ENCODE measurements around the gene SNED1.

Gene SNED1

DNA sequence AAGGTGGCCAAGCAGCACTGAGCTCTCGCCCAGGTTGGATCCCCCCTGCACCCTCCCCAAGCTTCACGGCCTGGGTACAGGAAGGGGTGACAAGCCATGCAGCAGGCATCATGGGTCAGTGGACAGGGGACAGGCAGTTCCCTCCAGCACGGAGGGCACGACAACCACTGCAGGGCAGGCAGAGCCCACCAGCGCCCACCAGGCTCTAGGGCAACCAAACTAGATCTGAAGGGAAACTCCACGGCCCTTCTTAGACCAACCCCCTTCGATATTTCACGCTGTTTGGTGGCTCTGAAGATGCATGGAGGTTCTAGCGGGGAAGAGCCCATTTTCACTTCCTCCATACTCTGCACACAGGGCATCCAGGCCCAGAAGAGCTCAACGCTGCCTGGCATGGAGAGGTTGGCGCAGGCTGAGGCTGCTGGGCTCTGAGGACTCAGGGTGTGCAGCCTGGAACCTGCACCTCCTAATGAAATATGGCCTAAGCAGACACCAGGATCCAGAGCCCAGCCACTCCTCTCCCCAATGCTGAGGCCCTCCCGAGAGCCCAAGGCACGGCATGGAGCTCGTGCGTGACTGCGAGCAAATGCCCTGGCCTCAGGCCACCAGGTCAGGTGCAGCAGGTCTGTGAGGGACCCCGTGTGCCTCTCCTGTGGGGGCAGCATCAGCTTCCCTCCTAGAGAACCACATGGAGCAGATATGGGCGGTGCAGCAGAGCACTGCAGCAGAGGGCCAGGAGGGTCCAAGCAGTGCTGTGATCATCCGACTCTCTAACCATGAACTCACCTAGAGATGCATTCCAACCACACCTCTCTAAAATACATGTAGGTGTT lies 112.4 kb downstream of the SNED1 start:
- DNase-seq: no peak

DNA sequence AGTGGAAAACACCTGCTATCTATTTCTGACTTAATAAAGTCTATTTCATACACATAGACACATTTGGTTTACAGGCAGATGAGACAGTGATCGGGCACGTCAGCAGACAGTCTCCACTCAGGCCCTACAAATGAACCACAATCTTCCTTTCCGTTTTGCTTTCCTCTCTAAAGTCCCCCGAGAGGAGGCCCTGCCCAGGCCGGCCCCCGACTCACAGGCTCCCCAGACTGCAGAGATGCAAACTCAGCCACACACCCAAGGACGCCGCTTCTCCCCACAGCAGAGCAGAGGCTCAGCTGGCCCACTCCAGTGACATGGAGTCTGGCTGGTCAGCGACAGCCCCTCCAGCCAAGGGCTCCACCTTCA lies 113.0 kb downstream of the SNED1 start:
- DNase-seq: no peak

DNA sequence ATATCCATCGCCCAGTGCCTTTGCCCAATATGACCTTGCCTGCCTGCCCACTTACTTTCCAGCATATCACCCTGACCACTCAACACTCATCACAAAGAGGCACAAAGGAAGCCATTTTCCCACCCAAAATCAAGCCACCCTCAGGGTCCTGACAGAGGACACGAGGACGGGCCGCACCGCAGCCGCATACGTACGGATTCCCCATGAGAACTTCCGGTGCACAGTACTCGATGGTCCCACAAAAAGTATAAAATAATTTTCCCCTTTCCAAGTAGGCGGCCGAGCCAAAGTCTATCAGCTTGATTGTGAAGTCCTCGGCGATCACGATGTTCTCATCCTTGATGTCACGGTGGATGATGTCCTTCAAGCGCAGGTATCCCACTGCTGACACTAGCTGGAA lies 113.6 kb downstream of the SNED1 start:
- DNase-seq: no peak

DNA sequence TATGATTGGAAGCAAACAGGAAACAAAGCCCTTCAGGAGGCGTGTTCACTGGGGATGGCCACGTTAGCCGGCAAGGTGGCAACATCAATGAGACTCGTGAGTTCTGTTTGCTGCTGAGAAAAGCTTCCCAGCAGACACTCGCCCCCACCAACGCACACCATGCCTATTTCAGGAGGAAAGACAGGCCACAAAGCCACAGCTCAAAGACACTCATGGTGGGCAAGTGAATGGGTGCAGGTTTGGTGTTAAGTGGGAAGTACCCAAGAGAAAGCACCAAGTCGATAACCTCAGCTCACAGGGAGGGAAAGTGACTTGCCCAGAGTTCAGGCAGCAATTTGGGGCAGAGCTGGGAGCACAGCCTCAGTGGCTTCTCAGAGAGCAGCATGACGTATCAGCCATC lies 114.2 kb downstream of the SNED1 start:
- no peak for DNase-seq

DNA sequence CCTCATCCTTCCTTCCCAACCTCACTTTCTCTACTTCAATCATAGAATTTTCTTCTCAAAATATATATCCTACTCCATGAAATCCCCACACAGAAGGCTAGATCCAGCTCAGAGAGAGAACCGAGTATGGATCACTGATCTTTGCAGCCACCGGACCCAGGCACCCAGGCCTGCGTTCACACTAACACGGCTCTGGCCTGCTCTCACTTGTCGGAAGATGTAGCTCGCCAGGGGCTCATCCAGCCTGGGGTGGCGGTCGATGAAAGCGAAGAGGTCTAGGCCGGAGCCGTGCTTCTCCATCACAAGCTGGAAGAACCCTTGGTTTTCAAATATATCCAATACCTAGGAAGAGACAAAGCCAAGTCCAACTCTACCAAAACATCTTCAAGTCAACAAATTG lies 116.4 kb downstream of the SNED1 start:
- DNase-seq: peak; percentile 2

DNA sequence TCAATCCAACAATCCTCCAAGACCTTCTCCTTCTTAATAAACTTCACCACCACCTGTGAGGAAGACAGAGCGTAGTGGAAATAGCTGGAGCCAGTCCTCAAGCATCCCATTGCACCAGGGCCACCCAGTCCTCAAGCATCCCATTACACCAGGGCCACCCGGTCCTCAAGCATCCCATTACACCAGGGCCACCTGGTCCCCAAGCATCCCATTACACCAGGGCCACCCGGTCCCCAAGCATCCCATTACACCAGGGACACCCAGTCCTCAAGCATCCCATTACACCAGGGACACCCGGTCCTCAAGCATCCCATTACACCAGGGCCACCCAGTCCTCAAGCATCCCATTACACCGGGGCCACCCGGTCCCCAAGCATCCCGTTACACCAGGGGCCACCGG lies 116.9 kb downstream of the SNED1 start:
- no peak for DNase-seq

DNA sequence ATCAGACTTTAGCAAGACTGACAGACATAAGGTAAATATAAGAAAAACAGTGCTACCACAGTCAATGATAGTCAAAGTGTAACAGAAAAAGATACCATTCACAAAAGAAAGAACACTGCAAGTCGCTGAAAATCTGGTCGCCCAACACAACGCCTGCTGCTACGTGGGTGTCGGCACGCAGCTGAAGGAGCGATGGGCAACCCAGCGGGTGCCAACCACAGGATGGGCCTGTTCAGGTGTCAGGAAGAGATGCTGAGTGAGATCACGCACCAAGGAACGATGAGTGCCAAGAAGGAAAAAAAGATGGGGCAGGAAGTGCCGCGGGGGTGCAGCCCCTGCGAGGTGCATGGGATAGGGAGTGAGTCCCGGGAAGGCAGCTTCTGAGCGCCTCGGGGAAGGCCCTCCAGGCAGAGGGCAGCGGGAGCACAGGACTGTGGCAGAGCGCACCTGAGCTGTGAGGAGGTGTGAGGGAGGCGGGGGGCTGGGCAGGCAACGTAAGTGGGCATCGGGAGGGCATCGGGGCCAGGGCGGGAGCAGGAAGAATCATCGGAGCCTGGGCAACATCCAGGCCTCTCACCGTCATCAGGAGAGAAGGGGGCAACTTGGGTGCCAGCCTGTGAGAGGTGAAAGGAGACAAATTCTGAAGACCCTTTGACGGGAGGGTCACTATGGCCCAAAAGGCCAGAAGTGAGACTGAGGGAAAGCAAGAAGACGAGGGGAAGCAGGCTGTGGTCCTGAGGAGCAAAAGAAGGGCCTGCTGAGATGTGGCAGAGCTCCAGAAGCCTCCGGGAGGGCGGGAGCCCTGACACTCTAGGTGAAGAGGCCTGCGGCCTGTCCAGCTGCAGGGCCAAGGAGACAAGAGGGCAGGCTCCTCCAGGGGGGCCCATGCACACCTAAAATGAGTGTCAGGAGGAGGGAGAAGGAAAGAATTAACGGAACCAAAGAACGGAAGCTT lies 118.5 kb downstream of the SNED1 start:
- DNase-seq: no peak

DNA sequence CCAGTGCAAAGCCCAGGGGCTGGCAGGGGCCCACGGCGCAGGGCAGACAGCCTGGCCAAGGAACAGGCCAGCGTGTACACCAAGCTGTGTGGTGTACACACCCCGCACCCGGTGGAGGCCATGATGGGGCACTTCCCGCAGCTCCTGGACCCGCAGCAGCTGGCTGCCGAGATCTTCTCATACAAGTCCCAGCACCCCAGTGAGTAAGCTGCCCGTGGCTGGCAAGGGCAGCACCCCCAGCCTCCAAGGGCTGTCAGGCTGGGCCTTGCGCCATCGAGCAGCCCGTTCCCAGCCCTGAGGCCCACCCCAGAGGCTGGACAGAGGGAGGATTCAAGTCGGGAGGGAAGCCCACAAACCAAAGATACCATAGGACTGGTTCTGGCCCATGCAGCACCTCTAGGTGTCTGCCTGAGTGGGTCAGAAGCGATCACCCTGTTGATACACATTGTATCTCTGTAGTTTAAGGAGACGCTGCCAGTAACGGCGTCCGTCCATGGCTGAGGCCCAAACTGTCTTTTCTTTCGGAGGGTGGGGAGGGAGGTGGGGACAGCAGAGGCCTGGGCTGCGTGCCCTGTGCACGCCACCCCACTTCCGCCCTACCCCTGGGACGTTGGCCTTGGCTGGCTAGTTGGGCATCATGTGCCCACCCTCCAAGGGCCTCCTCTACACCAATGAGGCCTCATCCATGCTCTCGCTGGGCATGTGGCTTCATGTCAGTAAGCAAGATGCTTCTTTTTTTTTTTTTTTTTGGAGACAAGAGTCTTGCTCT lies 120.5 kb downstream of the SNED1 start:
- DNase-seq: peak; percentile 4

DNA sequence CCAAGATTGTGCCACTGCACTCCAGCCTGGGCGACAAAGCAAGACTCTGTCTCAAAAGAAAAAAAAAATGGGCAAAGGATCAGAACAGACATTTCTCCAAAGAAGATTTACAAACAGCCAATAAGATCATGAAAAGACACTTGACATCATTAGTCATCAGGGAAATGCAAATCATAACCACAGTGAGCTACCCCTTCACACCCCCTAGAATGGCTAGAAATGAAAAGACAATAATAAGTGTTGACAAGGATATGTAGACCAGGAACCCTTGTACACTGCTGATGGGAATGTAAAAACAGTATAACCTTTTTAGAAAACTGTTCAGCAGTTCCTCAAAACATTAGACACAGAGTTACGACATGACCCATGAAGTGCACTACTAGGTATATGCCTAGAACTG lies 122.0 kb downstream of the SNED1 start:
- DNase-seq: no peak

DNA sequence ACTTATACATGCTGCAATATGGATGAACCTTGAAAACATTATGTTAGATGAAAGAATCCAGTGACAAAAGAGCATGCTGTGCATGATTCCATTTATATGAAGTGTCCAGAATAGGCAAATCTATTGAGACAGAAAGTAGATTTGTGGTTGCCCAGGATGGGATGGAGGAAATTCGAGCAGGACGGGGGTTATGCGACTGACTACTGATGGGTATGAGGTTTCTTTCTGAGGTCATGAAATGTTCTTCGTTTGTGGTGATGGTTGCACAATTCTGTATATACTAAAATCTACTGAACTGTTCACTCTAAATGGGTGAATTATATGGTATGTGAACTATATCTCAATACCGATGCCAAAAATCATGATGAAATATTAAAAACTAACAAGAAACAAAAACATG lies 122.6 kb downstream of the SNED1 start:
- DNase-seq: no peak

DNA sequence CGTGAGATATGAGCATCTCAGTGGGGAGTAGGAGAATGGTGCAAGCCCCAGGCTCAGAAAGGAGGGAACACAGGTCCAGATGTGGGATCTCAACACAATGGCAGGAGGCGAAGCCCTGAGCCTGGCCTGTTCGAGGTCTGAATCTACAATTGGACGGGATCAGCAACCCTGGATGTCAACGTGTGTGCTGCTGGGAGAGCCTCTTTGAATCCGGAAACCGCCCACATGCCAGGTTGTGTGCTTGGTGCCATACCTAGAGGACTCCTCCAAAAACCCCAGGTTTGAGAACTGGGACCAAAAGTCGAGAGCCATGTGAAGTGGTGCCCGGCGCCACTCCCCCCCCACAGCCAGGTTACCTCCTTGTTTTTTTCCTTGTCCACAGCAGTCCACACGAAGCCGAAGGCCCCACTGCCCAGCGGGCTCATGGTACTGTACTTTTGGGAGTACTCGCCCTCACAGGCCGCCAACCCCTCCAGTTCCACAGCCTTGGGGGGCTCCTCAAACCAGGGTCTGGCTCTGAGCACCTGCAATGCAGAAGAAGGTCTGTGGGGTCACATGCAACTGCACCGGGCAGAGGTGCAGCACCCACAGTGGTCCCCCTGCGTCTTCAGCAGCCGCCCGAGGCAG lies 124.1 kb downstream of the SNED1 start:
- peak; percentile 8 for DNase-seq

DNA sequence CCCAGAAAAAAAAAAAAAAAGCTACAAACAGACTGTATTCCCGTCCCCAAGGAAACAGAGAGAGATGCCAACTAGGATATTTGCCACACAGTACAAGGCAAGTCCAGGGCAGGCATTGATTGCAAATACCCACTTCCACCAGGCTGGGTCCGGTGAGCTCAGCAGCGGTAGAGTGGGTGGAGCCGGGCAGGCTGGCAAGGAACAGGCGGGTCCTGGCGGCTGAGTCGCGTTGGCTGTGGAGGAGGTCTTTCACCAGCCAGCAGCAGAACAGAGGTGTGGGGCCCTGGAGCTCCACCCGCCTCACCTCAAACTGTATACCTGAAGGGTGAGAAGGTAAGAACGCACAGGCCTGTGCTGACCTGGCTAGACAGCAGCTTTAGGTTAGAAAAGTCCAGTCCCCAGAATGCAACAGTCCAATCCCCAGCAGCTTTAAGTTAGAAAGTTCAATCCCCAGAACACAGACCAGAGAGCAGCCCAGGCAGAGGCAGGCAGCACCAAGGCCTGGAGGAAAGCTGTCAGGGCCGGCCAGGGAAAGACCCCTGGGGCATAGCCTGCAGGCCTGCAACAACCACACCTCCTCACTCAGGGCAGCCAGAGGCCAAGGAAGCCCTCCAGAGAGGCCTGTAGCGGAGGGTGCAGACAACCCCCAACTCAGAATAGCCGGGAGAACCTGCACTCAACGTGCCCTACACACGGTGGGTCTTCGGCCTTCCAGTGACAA lies 125.6 kb downstream of the SNED1 start:
- DNase-seq: no peak

DNA sequence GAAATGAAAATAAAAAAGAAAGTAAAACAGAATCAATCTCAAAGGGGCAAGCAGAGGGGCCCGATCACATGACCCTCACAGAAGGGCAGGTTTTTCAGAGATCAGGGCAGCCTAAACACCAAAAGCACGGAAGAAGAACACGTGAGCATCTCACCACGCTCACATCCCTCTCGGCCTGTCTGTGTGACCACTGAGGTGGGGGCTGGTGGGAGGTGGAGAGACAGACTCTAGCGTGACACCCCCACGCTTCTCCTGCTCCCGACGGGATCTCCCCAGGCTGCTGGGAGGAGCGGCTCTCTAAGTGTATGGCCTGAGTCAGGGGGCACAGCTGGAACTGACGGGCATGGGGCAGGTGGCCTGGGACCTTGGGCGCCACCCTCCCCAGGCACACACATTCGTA lies 127.2 kb downstream of the SNED1 start:
- no peak for DNase-seq

DNA sequence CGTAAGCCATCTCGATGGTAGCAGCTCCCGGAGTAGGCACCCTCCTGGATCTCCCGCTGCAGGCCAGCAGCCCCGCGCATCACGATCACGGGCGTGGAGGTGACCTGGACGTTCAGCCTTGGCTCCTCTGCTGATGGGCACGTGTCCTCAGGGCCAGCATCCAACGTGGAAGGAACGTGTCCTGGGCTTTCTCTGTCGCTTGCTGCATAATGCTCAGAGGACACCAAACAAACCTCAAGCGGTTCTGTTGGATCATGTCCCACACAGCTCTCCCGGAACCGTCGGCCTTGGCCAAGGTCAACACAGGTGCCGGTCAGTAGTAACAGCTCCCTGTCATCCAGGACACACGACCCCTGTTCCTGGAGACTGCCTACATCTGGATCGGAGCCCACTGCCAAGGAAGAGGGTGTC lies 127.8 kb downstream of the SNED1 start:
- no peak for DNase-seq

DNA sequence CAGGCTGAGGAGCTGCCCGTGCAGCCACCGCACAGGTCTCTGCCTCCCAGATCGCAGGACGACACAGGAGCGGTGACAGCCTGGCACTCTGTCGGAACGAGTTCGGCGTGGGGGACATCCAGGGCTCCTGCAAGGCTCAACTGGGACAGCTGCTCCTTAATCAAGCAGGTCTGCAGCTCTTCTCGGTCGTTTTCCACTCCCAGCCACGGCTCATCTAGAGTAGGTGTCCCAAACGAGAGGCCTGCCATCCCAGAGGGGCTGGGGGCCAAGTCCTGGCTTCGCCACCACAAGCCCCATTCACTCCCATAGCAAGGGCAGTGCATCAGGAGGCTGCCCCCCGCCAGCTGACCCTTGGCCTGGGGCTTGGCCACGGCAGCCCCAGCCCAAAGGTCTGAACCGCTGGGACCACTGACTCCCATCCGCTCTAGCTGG lies 128.4 kb downstream of the SNED1 start:
- no peak for DNase-seq

DNA sequence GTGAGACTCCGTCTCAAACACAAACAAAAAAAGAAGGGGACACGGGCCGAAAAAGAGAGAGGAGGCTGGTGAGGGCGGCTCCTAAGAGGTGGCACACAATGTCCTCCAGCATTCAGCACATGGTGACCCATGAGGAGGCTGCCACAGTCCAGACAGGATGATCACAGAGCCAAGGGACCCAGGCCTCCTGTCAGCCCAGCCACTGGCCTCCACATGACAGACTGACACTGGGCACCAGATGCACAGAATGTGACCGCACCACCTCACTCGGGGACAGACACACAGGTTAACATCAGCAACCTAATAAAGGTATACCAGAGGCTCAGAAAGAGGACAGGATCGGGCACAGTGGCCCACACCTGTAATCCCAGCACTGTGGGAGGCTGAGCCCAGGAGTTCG lies 129.8 kb downstream of the SNED1 start:
- DNase-seq: no peak

DNA sequence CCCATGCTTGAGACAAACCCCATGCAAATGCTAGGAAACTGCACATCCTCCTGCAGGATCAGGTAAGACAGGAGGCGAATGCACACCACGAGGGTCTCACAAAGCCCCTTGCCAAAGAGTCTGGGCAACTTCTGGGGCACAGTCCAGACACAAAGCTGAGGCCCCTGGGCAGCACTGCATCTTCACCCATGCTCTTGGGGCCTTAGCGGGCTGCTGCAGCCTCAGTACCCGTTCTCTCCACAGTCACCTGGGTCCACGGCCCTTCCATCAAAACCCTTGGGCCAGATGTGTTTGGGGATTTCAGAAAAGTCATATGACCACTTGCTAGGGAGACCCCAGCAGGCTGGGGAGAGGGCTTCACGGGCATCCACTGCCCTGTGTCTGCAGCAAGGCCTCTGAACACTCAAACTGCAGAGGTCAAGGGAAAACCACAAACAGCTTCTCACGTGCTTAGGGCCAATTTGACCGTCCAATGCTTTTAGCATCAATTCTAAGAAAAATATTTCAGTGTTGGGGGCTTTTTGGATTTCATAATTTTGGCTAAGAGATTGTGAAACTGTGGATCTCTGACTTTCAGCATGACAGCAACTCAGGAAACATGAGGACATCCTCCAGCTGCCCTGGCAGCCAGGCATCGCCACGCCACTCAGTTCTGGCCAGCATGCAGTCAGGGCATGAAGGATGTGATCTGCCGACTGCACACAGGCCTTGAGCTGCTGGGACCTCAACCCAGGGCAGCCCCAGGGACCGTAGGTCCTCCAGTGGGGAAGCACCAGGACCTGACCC lies 130.9 kb downstream of the SNED1 start:
- DNase-seq: no peak

DNA sequence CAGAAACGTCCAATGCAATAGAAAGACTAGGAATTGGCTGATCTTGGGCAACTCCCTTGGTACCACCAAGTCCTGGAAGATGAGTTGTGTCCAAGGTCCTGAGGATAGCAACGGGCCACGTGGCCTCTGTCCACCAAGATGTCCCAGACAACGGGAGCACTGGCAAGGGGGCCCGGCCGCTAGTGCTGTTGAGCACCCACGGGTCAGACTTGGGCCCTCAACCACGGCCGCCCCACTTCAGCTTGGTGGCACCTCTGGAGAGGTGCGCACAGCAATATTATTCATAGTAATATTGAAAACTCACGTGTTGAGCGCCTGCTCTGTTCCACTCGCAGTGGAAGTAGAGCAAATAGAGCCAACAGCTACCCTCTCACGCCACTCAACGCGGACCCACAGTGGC lies 131.9 kb downstream of the SNED1 start:
- no peak for DNase-seq

DNA sequence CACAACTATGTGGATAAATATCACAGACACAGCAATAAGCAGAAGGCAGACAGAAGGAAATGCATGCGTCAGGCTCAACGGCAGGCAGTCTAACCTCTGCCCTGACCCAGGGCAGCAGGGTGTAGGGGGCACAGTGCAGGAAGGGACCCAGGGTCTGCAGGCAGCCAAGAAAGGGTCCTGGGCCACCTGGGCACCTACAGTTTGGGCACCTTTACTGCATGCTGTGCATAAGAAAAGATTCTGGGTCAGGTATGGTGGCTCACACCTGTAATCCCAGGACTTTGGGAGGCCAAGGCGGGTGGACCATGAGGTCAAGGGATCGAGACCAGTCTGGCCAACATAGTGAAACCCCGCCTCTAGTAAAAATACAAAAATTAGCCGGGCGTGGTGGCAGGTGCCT lies 133.1 kb downstream of the SNED1 start:
- no peak for DNase-seq

DNA sequence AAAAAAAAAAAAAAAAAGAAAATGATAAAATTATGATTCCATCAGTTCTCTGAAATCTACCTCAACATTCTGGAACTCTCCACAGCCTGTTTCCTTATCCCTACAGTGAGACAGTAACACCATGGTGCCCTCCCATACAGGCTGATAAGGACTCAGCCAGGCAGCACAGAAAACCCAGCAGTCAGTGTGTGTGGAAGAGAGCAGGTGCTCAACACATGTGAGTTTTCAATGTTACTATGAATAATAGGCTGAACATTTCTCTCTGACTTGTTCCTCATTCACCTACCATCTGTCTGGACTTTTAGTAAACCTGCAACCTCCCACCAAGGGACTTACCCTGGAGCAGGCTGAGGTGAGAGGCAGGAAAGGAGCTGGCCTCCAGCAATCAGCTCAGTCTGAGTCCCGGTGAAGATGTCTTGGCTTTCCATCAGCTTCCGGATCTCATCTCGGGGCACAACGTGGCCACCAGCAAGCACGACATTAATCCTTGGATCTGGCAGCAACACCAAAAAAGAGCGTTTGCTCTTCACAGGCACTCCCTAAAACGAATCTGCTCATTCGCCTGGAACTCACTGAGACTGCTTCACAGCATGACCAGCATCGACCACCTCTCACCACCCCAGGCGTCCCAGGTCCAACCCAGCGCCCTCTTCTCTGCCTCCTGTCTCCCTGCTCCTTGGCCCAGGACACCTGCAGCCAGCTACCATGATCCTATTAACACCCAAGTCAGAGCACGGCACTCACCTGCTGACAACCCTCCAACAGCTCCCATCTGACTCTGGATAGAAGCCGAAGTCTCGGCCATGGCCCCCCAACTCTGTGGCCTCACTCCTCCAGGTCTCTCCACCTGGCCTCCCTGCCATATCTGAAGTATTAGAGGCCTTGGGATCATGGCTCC lies 134.4 kb downstream of the SNED1 start:
- no peak for DNase-seq
